ENCODE data around the gene FRMD4A.

Gene FRMD4A

GRCh38 chr10:14160299-14160698, 170.4 kb downstream of the FRMD4A start:
- DNase-seq, result no peak
- no peaks in the 10 kb centered on the region for H3K4me1 ChIP-seq (ENCODE audit: insufficient read depth, low read length)
- no peak overlapping the region for H3K4me3 ChIP-seq (ENCODE audit: low read depth in 1 of 2, low read length in 2 of 2)
- H4K20me1 ChIP-seq (ENCODE audit: insufficient read depth, low read length), result no peaks in the 10 kb centered on the region
- no peaks in the 10 kb centered on the region for H3K36me3 ChIP-seq (ENCODE audit: insufficient read depth, low read length)
- H3K27me3 ChIP-seq (ENCODE audit: insufficient read depth, low read length, poor library complexity), result peaks cover 5% of the 10 kb centered on the region
- no peak overlapping the region for H3K27ac ChIP-seq (ENCODE audit: low read length)
- H2AFZ ChIP-seq (ENCODE audit: low read depth, low read length), result no peak overlapping the region
- no peaks in the 10 kb centered on the region for H3K9me3 ChIP-seq (ENCODE audit: insufficient read depth, low read length, severe bottlenecking)
- no peak overlapping the region for H3K4me2 ChIP-seq (ENCODE audit: insufficient read depth, low read length)
- TF ChIP-seq CTCF (IDR thresholded peaks at IDR 0.05; ENCODE audit: borderline replicate concordance, extremely low read depth, low read length, poor library complexity, severe bottlenecking), result no peak
- TF ChIP-seq EZH2 (IDR thresholded peaks at IDR 0.05; ENCODE audit: borderline replicate concordance, low read depth, low read length, severe bottlenecking), result no peak
- no peak overlapping the region for H3K9ac ChIP-seq (ENCODE audit: low read depth, low read length)
- H3K79me2 ChIP-seq (ENCODE audit: insufficient read depth, low read length), result no peaks in the 10 kb centered on the region
- ATAC-seq (ENCODE audit: insufficient read depth, low read depth), result no peak

GRCh38 chr10:14158575-14158974, 172.1 kb downstream of the FRMD4A start:
- Histone ChIP-seq H3K9ac (ENCODE audit: low read depth, low read length) (no peak overlapping the region), H3K36me3 (ENCODE audit: insufficient read depth, low read length) (no peaks in the 10 kb centered on the region), H3K4me1 (ENCODE audit: insufficient read depth, low read length) (no peaks in the 10 kb centered on the region), H4K20me1 (ENCODE audit: insufficient read depth, low read length) (no peaks in the 10 kb centered on the region), H3K27ac (ENCODE audit: low read length) (no peak overlapping the region), H3K9me3 (ENCODE audit: insufficient read depth, low read length, severe bottlenecking) (no peaks in the 10 kb centered on the region), H3K27me3 (ENCODE audit: insufficient read depth, low read length, poor library complexity) (no peaks in the 10 kb centered on the region), H3K4me2 (ENCODE audit: insufficient read depth, low read length) (no peak overlapping the region), H3K79me2 (ENCODE audit: insufficient read depth, low read length) (no peaks in the 10 kb centered on the region), H3K4me3 (ENCODE audit: low read depth in 1 of 2, low read length in 2 of 2) (no peak overlapping the region), H2AFZ (ENCODE audit: low read depth, low read length) (no peak overlapping the region)
- ATAC-seq (ENCODE audit: insufficient read depth, low read depth) (no peak), DNase-seq (no peak)
- TF ChIP-seq EZH2 (IDR thresholded peaks at IDR 0.05; ENCODE audit: borderline replicate concordance, low read depth, low read length, severe bottlenecking) (no peak), CTCF (IDR thresholded peaks at IDR 0.05; ENCODE audit: borderline replicate concordance, extremely low read depth, low read length, poor library complexity, severe bottlenecking) (no peak)

GRCh38 chr10:14156104-14156503, 174.6 kb downstream of the FRMD4A start:
- H3K4me2 ChIP-seq (ENCODE audit: insufficient read depth, low read length), result no peak overlapping the region
- TF ChIP-seq EZH2 (IDR thresholded peaks at IDR 0.05; ENCODE audit: borderline replicate concordance, low read depth, low read length, severe bottlenecking) (no peak), CTCF (IDR thresholded peaks at IDR 0.05; ENCODE audit: borderline replicate concordance, extremely low read depth, low read length, poor library complexity, severe bottlenecking) (no peak)
- H4K20me1 ChIP-seq (ENCODE audit: insufficient read depth, low read length), result no peaks in the 10 kb centered on the region
- H3K4me3 ChIP-seq (ENCODE audit: low read depth in 1 of 2, low read length in 2 of 2), result no peak overlapping the region
- no peaks in the 10 kb centered on the region for H3K9me3 ChIP-seq (ENCODE audit: insufficient read depth, low read length, severe bottlenecking)
- no peaks in the 10 kb centered on the region for H3K27me3 ChIP-seq (ENCODE audit: insufficient read depth, low read length, poor library complexity)
- H3K4me1 ChIP-seq (ENCODE audit: insufficient read depth, low read length), result no peaks in the 10 kb centered on the region
- no peak overlapping the region for H3K27ac ChIP-seq (ENCODE audit: low read length)
- DNase-seq (no peak), ATAC-seq (ENCODE audit: insufficient read depth, low read depth) (no peak)
- no peaks in the 10 kb centered on the region for H3K79me2 ChIP-seq (ENCODE audit: insufficient read depth, low read length)
- no peaks in the 10 kb centered on the region for H3K36me3 ChIP-seq (ENCODE audit: insufficient read depth, low read length)
- no peak overlapping the region for H3K9ac ChIP-seq (ENCODE audit: low read depth, low read length)
- no peak overlapping the region for H2AFZ ChIP-seq (ENCODE audit: low read depth, low read length)

- peaks cover 2% of the 10 kb centered on the region for H3K27me3 ChIP-seq (ENCODE audit: insufficient read depth, low read length, poor library complexity)
- no peak overlapping the region for H3K27ac ChIP-seq (ENCODE audit: low read length)
- no peak for ATAC-seq (ENCODE audit: insufficient read depth, low read depth)
- H3K9ac ChIP-seq (ENCODE audit: low read depth, low read length), result no peak overlapping the region
- no peaks in the 10 kb centered on the region for H3K4me1 ChIP-seq (ENCODE audit: insufficient read depth, low read length)
- H3K4me2 ChIP-seq (ENCODE audit: insufficient read depth, low read length), result no peak overlapping the region
- no peaks in the 10 kb centered on the region for H3K79me2 ChIP-seq (ENCODE audit: insufficient read depth, low read length)
- H3K4me3 ChIP-seq (ENCODE audit: low read depth in 1 of 2, low read length in 2 of 2), result no peak overlapping the region
- DNase-seq, result no peak
- H3K36me3 ChIP-seq (ENCODE audit: insufficient read depth, low read length), result no peaks in the 10 kb centered on the region
- H2AFZ ChIP-seq (ENCODE audit: low read depth, low read length), result no peak overlapping the region
- H3K9me3 ChIP-seq (ENCODE audit: insufficient read depth, low read length, severe bottlenecking), result no peaks in the 10 kb centered on the region
- no peak for TF ChIP-seq EZH2 (IDR thresholded peaks at IDR 0.05; ENCODE audit: borderline replicate concordance, low read depth, low read length, severe bottlenecking)
- no peaks in the 10 kb centered on the region for H4K20me1 ChIP-seq (ENCODE audit: insufficient read depth, low read length)
These were observed 177.1 kb downstream of the FRMD4A start for GRCh38 chr10:14153570-14154055.
